ENCODE measurements around the gene ACAA2. TPM values are rescaled to one million over a fixed set of nuclear protein-coding genes. Genes with fewer than 3 reads are reported as not detected.
"Not testable (repeated sequence)": the region's sequence is repeated elsewhere in the genome, so short reads cannot be mapped to it uniquely, and the experiment has no call there.

ACAA2 gene
- total RNA-seq, 1 experiment from 2014 or later = 18.2 TPM

GRCh38 chr18:49784427-49785185, 28.7 kb downstream of the ACAA2 start:
- ATAC-seq = no peak
- Histone ChIP-seq H3K79me2 (ENCODE audit: insufficient read depth, low read length) (no peaks in the 10 kb centered on the region), H3K27ac (ENCODE audit: low read depth, low read length) (no peak overlapping the region), H2AFZ (ENCODE audit: low read depth, low read length, poor library complexity, severe bottlenecking) (no peak overlapping the region), H3K27me3 (ENCODE audit: insufficient read depth, low read length) (no peaks in the 10 kb centered on the region), H3K36me3 (ENCODE audit: control insufficient read depth in 1 of 2, insufficient read depth in 2 of 2, low read length in 2 of 2) (no peaks in the 10 kb centered on the region), H3K4me1 (ENCODE audit: control insufficient read depth in 1 of 2, insufficient read depth in 2 of 2, low read length in 2 of 2) (peaks cover 0 to 14% of the 10 kb centered on the region in 2 experiments; a peak in 3 of 4 replicates), H3K9ac (ENCODE audit: low read length) (no peak overlapping the region), H3K4me2 (ENCODE audit: low read length) (no peak overlapping the region), H4K20me1 (ENCODE audit: insufficient read depth) (no peaks in the 10 kb centered on the region), H3K9me2 (ENCODE audit: insufficient read depth) (no peaks in the 10 kb centered on the region), H3K4me3 (replicated peaks in 1 of 2; ENCODE audit: low read depth in 1 of 2, low read length in 2 of 2) (no peak overlapping the region), H3K9me3 (ENCODE audit: control insufficient read depth in 1 of 2, insufficient read depth in 1 of 2, low read depth in 1 of 2, low read length in 2 of 2) (no peaks in the 10 kb centered on the region)
- ChIA-PET CTCF (interaction anchor here (0.8 to 1.7 kb wide), 8 partner anchors 10 to 320 kb away, joined by 3 to 7 read pairs (median 3); no protein-coding TSS in a partner anchor), POLR2A (no interaction called here), RAD21 (ENCODE audit: low non-redundant PET in 1 of 2, low total read pairs in 2 of 2, uncharacterized antibody in 2 of 2, unreplicated experiment in 2 of 2) (interaction anchor here in 1 of 2 experiments (1.1 kb wide), 1 partner anchor 54 kb away, joined by 3 read pairs; no protein-coding TSS in a partner anchor)
- intact Hi-C loops (cut with micrococcal nuclease) = no loop called here
- peak; percentile 46; the same call in 1 of the 2 replicates for TF ChIP-seq RAD21 (IDR thresholded peaks at IDR 0.05; ENCODE audit: low read depth)
- TF ChIP-seq CTCF (IDR thresholded peaks at IDR 0.05 in 2 of 3, conservative IDR thresholded peaks at IDR 0.05 in 1 of 3; ENCODE audit: borderline replicate concordance in 1 of 3, insufficient read depth in 1 of 3, low read depth in 2 of 3, low read length in 2 of 3) = peak; percentile 18 to 42 (median 20); a peak in 2 of 6 replicates
- no peak for TF ChIP-seq JUND (IDR thresholded peaks at IDR 0.05)
- BruUV-seq (replicated peaks) = no TSS peak
- DNase-seq (ENCODE audit: low read depth, low spot score) = no peak

- peaks cover 0 to 15% of the 10 kb centered on the region in 2 experiments; a peak in 3 of 4 replicates for H3K4me1 ChIP-seq (ENCODE audit: control insufficient read depth in 1 of 2, insufficient read depth in 2 of 2, low read length in 2 of 2)
- H3K79me2 ChIP-seq (ENCODE audit: insufficient read depth, low read length); ATAC-seq; H4K20me1 ChIP-seq (ENCODE audit: insufficient read depth); H3K9me2 ChIP-seq (ENCODE audit: insufficient read depth); H2AFZ ChIP-seq (ENCODE audit: low read depth, low read length, poor library complexity, severe bottlenecking); H3K27ac ChIP-seq (ENCODE audit: low read depth, low read length); H3K9me3 ChIP-seq (ENCODE audit: control insufficient read depth in 1 of 2, insufficient read depth in 1 of 2, low read depth in 1 of 2, low read length in 2 of 2); BruUV-seq (replicated peaks); H3K4me2 ChIP-seq (ENCODE audit: low read length); H3K27me3 ChIP-seq (ENCODE audit: insufficient read depth, low read length); H3K4me3 ChIP-seq (replicated peaks in 1 of 2; ENCODE audit: low read depth in 1 of 2, low read length in 2 of 2); H3K36me3 ChIP-seq (ENCODE audit: control insufficient read depth in 1 of 2, insufficient read depth in 2 of 2, low read length in 2 of 2); intact Hi-C loops (cut with micrococcal nuclease); H3K9ac ChIP-seq (ENCODE audit: low read length); DNase-seq (ENCODE audit: low read depth, low spot score); POLR2A ChIA-PET: not testable (repeated sequence)
- ChIA-PET RAD21 (ENCODE audit: low non-redundant PET in 1 of 2, low total read pairs in 2 of 2, uncharacterized antibody in 2 of 2, unreplicated experiment in 2 of 2) (interaction anchor here in 1 of 2 experiments (1.1 kb wide), 1 partner anchor 55 kb away, joined by 3 read pairs; no protein-coding TSS in a partner anchor), CTCF (interaction anchor here (0.8 to 1.7 kb wide), 4 partner anchors 34 to 273 kb away, joined by 3 to 7 read pairs (median 4); no protein-coding TSS in a partner anchor)
Measured at GRCh38 chr18:49783631-49784030, 29.7 kb downstream of the ACAA2 start.
